HCT116 (cell line): ENCODE data around the gene ACTRT2. TPM values are rescaled to one million over a fixed set of nuclear protein-coding genes. Genes with fewer than 3 reads are reported as not detected.

Experiments
- ATAC-seq: fragments of 200-7000 bp; cut with Tn5 transposase; 2 replicates; pipeline ENCODE4 v1.9.1; 2020; ENCODE audit warnings: mild to moderate bottlenecking, moderate library complexity
- BruUV-seq: library from RNA; stranded (reverse); fragments of 400-500 nt; replicated peaks from 2 replicates; lab custom pipeline; 2021; lab: Mats Ljungman, UMichigan
- CTCF ChIA-PET: fragments of 300-600 bp; sonication (Branson Sonifier 250); formaldehyde crosslinking; loops from one replicate; lab custom pipeline; 2021; ENCODE audit warnings: antibody characterized with exemption; lab: Charles Lee
- POLR2A ChIA-PET: fragments of 300-600, 350-600 bp; sonication (Branson Sonifier 250); formaldehyde crosslinking; loops from one replicate; lab custom pipeline; 2021; ENCODE audit warnings: antibody characterized with exemption; lab: Charles Lee
- RAD21 ChIA-PET, 2 experiments: fragments of 300-600 bp; sonication (Branson Sonifier 250); formaldehyde crosslinking; loops; one replicate each; lab custom pipeline; 2023; ENCODE audit warnings: low total read pairs in 2 of 2; ENCODE audit not compliant: uncharacterized antibody in 2 of 2, unreplicated experiment in 2 of 2, low non-redundant PET in 1 of 2; lab: Charles Lee
- DNase-seq: peaks from one replicate; pipeline ENCODE4 v3.0.0-alpha.2; 2010; ENCODE audit warnings: low read depth, low spot score
- H2AFZ ChIP-seq: fragments of 200-600 bp; shearing (Covaris generic), sonication (generic); 2 replicates; pipeline ENCODE4 v1.6.1; 2017; ENCODE audit warnings: low read depth, mixed run types, mixed read lengths, antibody characterized with exemption, low read length; ENCODE audit not compliant: poor library complexity, severe bottlenecking
- H3K27ac ChIP-seq: 2 replicates; pipeline ENCODE4 v1.5.1; 2012; ENCODE audit warnings: low read depth, low read length
- H3K27me3 ChIP-seq: fragments of 200-600 bp; sonication (generic); 2 replicates; pipeline ENCODE4 v1.6.1; 2016; ENCODE audit warnings: mixed run types, low read length, mixed read lengths; ENCODE audit not compliant: insufficient read depth
- H3K36me3 ChIP-seq, 2 experiments: fragments of 200-500 bp in 1 of 2; fragments of 200-600 bp in 1 of 2; sonication (Bioruptor generic) in 1 of 2; sonication (generic) in 1 of 2; 2 replicates each; pipeline versions ENCODE4 v1.5.1 to v1.6.1; 2014 to 2016; ENCODE audit warnings: low read length in 2 of 2, inconsistent platforms in 1 of 2, mixed read lengths in 1 of 2, mixed run types in 1 of 2; ENCODE audit not compliant: insufficient read depth in 2 of 2, control insufficient read depth in 1 of 2
- H3K4me1 ChIP-seq, 2 experiments: fragments of 200-600 bp in 1 of 2; sonication (generic) in 1 of 2; 2 replicates each; pipeline versions ENCODE4 v1.5.1 to v1.6.1; 2012 to 2017; ENCODE audit warnings: low read length in 2 of 2, inconsistent platforms in 1 of 2, mild to moderate bottlenecking in 1 of 2, mixed read lengths in 1 of 2, mixed run types in 1 of 2, moderate library complexity in 1 of 2; ENCODE audit not compliant: insufficient read depth in 2 of 2, control insufficient read depth in 1 of 2
- H3K4me2 ChIP-seq: fragments of 200-600 bp; sonication (generic); 2 replicates; pipeline ENCODE4 v1.6.1; 2017; ENCODE audit warnings: mixed run types, low read length, mixed read lengths
- H3K4me3 ChIP-seq, 2 experiments: fragments of 200-600 bp in 1 of 2; sonication (generic) in 1 of 2; replicated peaks in 1 of 2; 2 replicates each; pipeline ENCODE4 v1.5.1; 2011 to 2016; ENCODE audit warnings: low read length in 2 of 2, control low read depth in 1 of 2, low read depth in 1 of 2, mild to moderate bottlenecking in 1 of 2, mixed read lengths in 1 of 2, mixed run types in 1 of 2
- H3K79me2 ChIP-seq: fragments of 200-600 bp; sonication (generic); 2 replicates; pipeline ENCODE4 v1.6.1; 2017; ENCODE audit warnings: mild to moderate bottlenecking, mixed run types, low read length, moderate library complexity, mixed read lengths; ENCODE audit not compliant: insufficient read depth
- H3K9ac ChIP-seq: fragments of 200-600 bp; sonication (generic); 2 replicates; pipeline ENCODE4 v1.6.1; 2016; ENCODE audit warnings: low read length, mixed read lengths
- H3K9me2 ChIP-seq: fragments of 200-600 bp; sonication (generic), shearing (Covaris generic); 2 replicates; pipeline ENCODE4 v1.6.1; 2017; ENCODE audit warnings: mixed run types, mild to moderate bottlenecking, moderate library complexity; ENCODE audit not compliant: insufficient read depth
- H3K9me3 ChIP-seq, 2 experiments: fragments of 200-500 bp in 1 of 2; fragments of 200-600 bp in 1 of 2; sonication (Bioruptor generic) in 1 of 2; sonication (generic) in 1 of 2; 2 replicates each; pipeline ENCODE4 v1.6.1; 2014 to 2017; ENCODE audit warnings: low read length in 2 of 2, mixed read lengths in 2 of 2, inconsistent platforms in 1 of 2, low read depth in 1 of 2, mild to moderate bottlenecking in 1 of 2, mixed run types in 1 of 2, moderate library complexity in 1 of 2; ENCODE audit not compliant: control insufficient read depth in 1 of 2, insufficient read depth in 1 of 2
- H4K20me1 ChIP-seq: fragments of 200-600 bp; sonication (generic), shearing (Covaris generic); 2 replicates; pipeline ENCODE4 v1.6.1; 2017; ENCODE audit warnings: mixed run types, mild to moderate bottlenecking, moderate library complexity; ENCODE audit not compliant: insufficient read depth
- CBX3 ChIP-seq: IDR thresholded peaks from 2 replicates; pipeline ENCODE4 v1.6.1; 2012; ENCODE audit warnings: low read depth
- CEBPB ChIP-seq: IDR thresholded peaks from 2 replicates; pipeline ENCODE4 v1.6.1; 2012; ENCODE audit warnings: low read depth
- EZH2 ChIP-seq: fragments of 200-600 bp; sonication (generic); IDR thresholded peaks from 2 replicates; pipeline ENCODE4 v1.6.1; 2017; ENCODE audit warnings: antibody characterized with exemption, mixed run types
- FOSL1 ChIP-seq: IDR thresholded peaks from 2 replicates; pipeline ENCODE4 v1.6.1; 2012; ENCODE audit warnings: low read depth
- JUND ChIP-seq: IDR thresholded peaks from 2 replicates; pipeline ENCODE4 v1.6.1; 2012
- POLR2AphosphoS5 ChIP-seq: IDR thresholded peaks from 2 replicates; pipeline ENCODE4 v1.6.1; 2011; ENCODE audit warnings: mild to moderate bottlenecking, low read depth, low read length, moderate library complexity
- RAD21 ChIP-seq: IDR thresholded peaks from 2 replicates; pipeline ENCODE4 v1.6.1; 2012; ENCODE audit warnings: low read depth, mild to moderate bottlenecking
- SRF ChIP-seq: IDR thresholded peaks from 2 replicates; pipeline ENCODE4 v1.6.1; 2012; ENCODE audit warnings: low read depth
- YY1 ChIP-seq: IDR thresholded peaks from 2 replicates; pipeline ENCODE4 v1.6.1; 2011; ENCODE audit warnings: low read length, low read depth, moderate library complexity, mild to moderate bottlenecking; ENCODE audit not compliant: insufficient replicate concordance; ENCODE audit errors: extremely low read depth
- ZFX ChIP-seq: fragments of 450-650 bp; IDR thresholded peaks from 2 replicates; pipeline ENCODE4 v1.6.1; 2017
- ZNF274 ChIP-seq: fragments of 200-500 bp; sonication (Bioruptor generic); IDR thresholded peaks from 2 replicates; pipeline ENCODE4 v1.6.1; 2014; ENCODE audit warnings: mild to moderate bottlenecking, low read depth, low read length, inconsistent platforms
- intact Hi-C: fragments of 100-400 bp; cut with micrococcal nuclease; formaldehyde crosslinking; loops from 2 replicates; pipeline ENCODE4 v1.10.0; 2022
- total RNA-seq: library from RNA; stranded (reverse); gene quantifications from one replicate; pipeline ENCODE4 v1.2.1, GENCODE V29; 2021; ENCODE audit not compliant: unreplicated experiment
- TF ChIP-seq, protein P1 (sequence below): IDR thresholded peaks from 2 replicates; pipeline ENCODE4 v1.6.1; 2012; ENCODE audit warnings: low read depth
- TF ChIP-seq, protein P2 (sequence below), 3 experiments: fragments of 200-600 bp in 1 of 3; sonication (generic) in 1 of 3; IDR thresholded peaks in 2 of 3; conservative IDR thresholded peaks in 1 of 3; 2 replicates each; pipeline ENCODE4 v1.5.1; 2012 to 2017; ENCODE audit warnings: low read depth in 2 of 3, low read length in 2 of 3, antibody characterized with exemption in 1 of 3, borderline replicate concordance in 1 of 3, control low read depth in 1 of 3, mild to moderate bottlenecking in 1 of 3, mixed read lengths in 1 of 3, mixed run types in 1 of 3, moderate library complexity in 1 of 3; ENCODE audit not compliant: insufficient read depth in 1 of 3
- TF ChIP-seq, protein P3 (sequence below): IDR thresholded peaks from 2 replicates; pipeline ENCODE4 v1.6.1; 2012

Gene ACTRT2
- total RNA-seq, 1 experiment from 2014 or later: not detected

DNA sequence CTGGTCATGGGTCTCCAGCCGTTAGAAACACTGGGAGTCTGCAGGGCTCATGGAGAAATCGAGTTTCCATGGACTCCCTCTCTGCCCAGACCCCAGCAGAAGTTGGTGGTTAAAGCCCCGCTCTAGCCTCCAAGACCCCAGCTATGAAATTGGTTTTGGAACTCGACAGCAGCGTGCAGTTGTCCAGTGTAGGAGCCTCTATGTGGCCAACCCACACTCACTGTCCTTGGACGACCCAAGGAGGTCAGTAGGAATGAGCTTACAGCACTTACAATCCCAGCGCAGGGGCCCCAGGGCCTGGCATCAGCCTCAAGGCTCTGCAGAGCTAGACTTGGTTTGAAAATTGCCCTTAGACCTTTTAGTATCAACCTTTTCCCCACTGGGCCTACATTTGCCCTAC lies 44.5 kb downstream of the ACTRT2 start:
- ChIA-PET POLR2A (no interaction called here), CTCF (no interaction called here), RAD21 (no interaction called here)
- TF ChIP-seq, protein P1, sequence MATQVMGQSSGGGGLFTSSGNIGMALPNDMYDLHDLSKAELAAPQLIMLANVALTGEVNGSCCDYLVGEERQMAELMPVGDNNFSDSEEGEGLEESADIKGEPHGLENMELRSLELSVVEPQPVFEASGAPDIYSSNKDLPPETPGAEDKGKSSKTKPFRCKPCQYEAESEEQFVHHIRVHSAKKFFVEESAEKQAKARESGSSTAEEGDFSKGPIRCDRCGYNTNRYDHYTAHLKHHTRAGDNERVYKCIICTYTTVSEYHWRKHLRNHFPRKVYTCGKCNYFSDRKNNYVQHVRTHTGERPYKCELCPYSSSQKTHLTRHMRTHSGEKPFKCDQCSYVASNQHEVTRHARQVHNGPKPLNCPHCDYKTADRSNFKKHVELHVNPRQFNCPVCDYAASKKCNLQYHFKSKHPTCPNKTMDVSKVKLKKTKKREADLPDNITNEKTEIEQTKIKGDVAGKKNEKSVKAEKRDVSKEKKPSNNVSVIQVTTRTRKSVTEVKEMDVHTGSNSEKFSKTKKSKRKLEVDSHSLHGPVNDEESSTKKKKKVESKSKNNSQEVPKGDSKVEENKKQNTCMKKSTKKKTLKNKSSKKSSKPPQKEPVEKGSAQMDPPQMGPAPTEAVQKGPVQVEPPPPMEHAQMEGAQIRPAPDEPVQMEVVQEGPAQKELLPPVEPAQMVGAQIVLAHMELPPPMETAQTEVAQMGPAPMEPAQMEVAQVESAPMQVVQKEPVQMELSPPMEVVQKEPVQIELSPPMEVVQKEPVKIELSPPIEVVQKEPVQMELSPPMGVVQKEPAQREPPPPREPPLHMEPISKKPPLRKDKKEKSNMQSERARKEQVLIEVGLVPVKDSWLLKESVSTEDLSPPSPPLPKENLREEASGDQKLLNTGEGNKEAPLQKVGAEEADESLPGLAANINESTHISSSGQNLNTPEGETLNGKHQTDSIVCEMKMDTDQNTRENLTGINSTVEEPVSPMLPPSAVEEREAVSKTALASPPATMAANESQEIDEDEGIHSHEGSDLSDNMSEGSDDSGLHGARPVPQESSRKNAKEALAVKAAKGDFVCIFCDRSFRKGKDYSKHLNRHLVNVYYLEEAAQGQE: no peak
- TF ChIP-seq FOSL1 (no peak), POLR2AphosphoS5 (no peak), EZH2 (no peak), CBX3 (no peak), CEBPB (no peak), ZFX (no peak), SRF (no peak), JUND (no peak), YY1 (no peak), RAD21 (no peak), ZNF274 (no peak)
- TF ChIP-seq, protein P2, sequence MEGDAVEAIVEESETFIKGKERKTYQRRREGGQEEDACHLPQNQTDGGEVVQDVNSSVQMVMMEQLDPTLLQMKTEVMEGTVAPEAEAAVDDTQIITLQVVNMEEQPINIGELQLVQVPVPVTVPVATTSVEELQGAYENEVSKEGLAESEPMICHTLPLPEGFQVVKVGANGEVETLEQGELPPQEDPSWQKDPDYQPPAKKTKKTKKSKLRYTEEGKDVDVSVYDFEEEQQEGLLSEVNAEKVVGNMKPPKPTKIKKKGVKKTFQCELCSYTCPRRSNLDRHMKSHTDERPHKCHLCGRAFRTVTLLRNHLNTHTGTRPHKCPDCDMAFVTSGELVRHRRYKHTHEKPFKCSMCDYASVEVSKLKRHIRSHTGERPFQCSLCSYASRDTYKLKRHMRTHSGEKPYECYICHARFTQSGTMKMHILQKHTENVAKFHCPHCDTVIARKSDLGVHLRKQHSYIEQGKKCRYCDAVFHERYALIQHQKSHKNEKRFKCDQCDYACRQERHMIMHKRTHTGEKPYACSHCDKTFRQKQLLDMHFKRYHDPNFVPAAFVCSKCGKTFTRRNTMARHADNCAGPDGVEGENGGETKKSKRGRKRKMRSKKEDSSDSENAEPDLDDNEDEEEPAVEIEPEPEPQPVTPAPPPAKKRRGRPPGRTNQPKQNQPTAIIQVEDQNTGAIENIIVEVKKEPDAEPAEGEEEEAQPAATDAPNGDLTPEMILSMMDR (IDR thresholded peaks at IDR 0.05 in 2 of 3, conservative IDR thresholded peaks at IDR 0.05 in 1 of 3; ENCODE audit: borderline replicate concordance in 1 of 3, insufficient read depth in 1 of 3, low read depth in 2 of 3, low read length in 2 of 3): no peak
- TF ChIP-seq, protein P3, sequence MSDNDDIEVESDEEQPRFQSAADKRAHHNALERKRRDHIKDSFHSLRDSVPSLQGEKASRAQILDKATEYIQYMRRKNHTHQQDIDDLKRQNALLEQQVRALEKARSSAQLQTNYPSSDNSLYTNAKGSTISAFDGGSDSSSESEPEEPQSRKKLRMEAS: no peak
- ATAC-seq (no peak), DNase-seq (no peak)
- H3K79me2 ChIP-seq: no peaks in the 10 kb centered on the region
- no peaks in the 10 kb centered on the region; a peak in 1 of 4 replicates for H3K4me1 ChIP-seq
- H3K9ac ChIP-seq: no peak overlapping the region
- H3K9me2 ChIP-seq: no peaks in the 10 kb centered on the region
- no peak overlapping the region for H3K4me3 ChIP-seq
- no peak overlapping the region for H2AFZ ChIP-seq
- no peaks in the 10 kb centered on the region for H3K36me3 ChIP-seq
- H3K27ac ChIP-seq: no peak overlapping the region
- no TSS peak for BruUV-seq
- no peak overlapping the region for H3K4me2 ChIP-seq
- no peaks in the 10 kb centered on the region for H3K27me3 ChIP-seq
- H4K20me1 ChIP-seq: no peaks in the 10 kb centered on the region
- H3K9me3 ChIP-seq: no peaks in the 10 kb centered on the region
- intact Hi-C loops: no loop called here
